ENCODE data around the gene NUDCD3. TPM values are rescaled to one million over a fixed set of nuclear protein-coding genes. Genes with fewer than 3 reads are reported as not detected.
A peak's percentile ranks its signal among the peaks of the same experiment; 100 is the strongest.
"Not testable (repeated sequence)": the region's sequence is repeated elsewhere in the genome, so short reads cannot be mapped to it uniquely, and the experiment has no call there.

Gene NUDCD3
- total and polyA plus RNA-seq, 12 donors, result 16.2 to 116 (median 102) TPM

DNA sequence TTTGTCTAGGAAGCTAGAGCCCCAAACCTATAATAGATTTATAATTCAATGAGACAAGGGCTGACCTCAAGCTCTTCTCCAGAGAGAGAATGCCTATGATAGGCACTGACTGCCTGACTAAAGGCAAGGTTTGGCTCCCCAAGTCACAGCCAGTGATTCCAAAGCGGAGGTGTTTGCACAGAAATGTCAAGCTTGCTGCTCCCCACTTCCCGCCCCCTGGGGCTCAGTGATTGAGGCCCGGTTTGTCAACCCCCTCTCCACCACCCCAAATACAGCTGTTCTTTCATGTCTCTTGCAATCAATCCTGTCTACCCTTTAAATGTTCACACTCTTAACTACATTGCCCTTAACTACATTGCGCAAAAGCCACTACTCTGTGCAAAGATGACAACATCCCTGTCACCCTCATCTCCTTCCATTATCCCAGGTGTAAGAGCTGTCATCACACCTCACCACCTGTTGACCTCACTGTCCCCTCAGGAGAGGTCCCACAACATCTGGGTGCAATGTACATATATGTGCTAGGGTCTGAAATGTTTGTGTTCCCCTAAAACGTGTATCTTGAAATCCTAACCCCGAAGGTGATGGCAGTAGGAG lies 58.0 kb downstream of the NUDCD3 start:
- H3K27ac ChIP-seq, result no peak overlapping the region
- DNase-seq (no peak), ATAC-seq (no peak)
- peaks cover 0 to 11% (median 1%) of the 10 kb centered on the region in 9 donors for H3K36me3 ChIP-seq
- peaks cover 2 to 45% (median 16%) of the 10 kb centered on the region in 9 donors for H3K4me1 ChIP-seq
- intact Hi-C loops (cut with DNase I), result no loop called here
- no peaks in the 10 kb centered on the region for H3K27me3 ChIP-seq
- TF ChIP-seq, protein P1, sequence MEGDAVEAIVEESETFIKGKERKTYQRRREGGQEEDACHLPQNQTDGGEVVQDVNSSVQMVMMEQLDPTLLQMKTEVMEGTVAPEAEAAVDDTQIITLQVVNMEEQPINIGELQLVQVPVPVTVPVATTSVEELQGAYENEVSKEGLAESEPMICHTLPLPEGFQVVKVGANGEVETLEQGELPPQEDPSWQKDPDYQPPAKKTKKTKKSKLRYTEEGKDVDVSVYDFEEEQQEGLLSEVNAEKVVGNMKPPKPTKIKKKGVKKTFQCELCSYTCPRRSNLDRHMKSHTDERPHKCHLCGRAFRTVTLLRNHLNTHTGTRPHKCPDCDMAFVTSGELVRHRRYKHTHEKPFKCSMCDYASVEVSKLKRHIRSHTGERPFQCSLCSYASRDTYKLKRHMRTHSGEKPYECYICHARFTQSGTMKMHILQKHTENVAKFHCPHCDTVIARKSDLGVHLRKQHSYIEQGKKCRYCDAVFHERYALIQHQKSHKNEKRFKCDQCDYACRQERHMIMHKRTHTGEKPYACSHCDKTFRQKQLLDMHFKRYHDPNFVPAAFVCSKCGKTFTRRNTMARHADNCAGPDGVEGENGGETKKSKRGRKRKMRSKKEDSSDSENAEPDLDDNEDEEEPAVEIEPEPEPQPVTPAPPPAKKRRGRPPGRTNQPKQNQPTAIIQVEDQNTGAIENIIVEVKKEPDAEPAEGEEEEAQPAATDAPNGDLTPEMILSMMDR (IDR thresholded peaks at IDR 0.05), result no peak
- H3K4me3 ChIP-seq, result no peak overlapping the region
- H3K9me3 ChIP-seq, result no peaks in the 10 kb centered on the region
- WGBS, 2 donors, result 91 to 93% methylated on average over 6 of the region's 6 CpGs

DNA sequence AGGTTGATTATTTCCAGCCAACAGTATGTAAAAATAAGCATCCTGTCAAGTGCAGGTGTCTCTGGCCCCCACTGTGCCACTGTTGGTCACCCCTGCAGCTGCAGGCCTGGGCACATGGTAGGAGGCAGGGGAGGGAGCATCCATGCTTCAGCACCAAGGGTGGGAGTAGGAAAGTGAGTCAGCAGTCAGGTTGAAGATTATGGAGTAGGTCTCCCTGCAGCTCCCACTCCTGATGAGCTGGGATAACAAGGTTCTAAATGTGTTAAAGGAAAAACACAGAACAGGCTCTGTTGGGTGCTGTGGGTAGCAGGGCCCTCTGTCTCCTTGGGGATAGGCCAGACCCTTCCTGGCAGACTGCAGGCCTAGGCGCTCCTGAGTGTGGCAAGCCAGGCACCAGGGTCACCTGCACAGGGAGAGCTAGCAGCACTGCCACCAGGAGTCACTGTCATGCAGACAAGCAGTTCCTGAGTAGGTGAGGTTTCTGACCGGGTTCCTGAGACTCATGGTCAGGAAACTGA lies 59.3 kb downstream of the NUDCD3 start:
- Histone ChIP-seq H3K4me1 (peaks cover 2 to 45% (median 16%) of the 10 kb centered on the region in 9 donors), H3K36me3 (peaks cover 0 to 22% (median 10%) of the 10 kb centered on the region in 9 donors), H3K27me3 (no peaks in the 10 kb centered on the region), H3K9me3 (no peaks in the 10 kb centered on the region), H3K27ac (peak overlapping the region in 2 of 10 donors; percentile 41), H3K4me3 (no peak overlapping the region)
- DNase-seq (no peak), ATAC-seq (peak in 6 of 8 donors; percentile 39 to 63 (median 54))
- 58 to 74% methylated on average over 2 of the region's 2 CpGs for WGBS, 2 donors
- intact Hi-C loops (cut with DNase I), result no loop called here
- TF ChIP-seq, protein P1 (IDR thresholded peaks at IDR 0.05), result peak in 6 of 9 donors; percentile 9 to 39 (median 22)

DNA sequence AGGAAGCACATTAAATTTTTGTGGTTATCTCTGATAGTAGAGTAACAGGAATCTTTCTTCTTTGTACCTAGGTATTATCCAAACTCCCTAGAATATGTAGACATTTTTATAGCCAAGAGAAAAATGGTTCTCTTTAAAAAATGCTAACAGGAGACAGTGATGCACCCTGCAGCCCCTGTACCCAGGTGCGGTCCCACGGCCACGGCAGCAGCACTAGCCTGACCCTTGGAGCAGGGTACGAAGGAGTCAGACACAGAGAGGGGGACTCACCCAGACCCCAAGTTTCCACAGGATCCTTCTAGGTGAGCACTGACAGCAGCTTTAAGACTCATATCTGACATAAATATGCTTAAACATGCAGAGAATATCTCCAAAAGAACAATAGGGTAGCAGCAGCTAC lies 60.4 kb downstream of the NUDCD3 start:
- intact Hi-C loops (cut with DNase I), result no loop called here
- H3K9me3 ChIP-seq, result no peaks in the 10 kb centered on the region
- peaks cover 2 to 43% (median 16%) of the 10 kb centered on the region in 9 donors for H3K4me1 ChIP-seq
- peaks cover 0 to 33% (median 14%) of the 10 kb centered on the region in 9 donors for H3K36me3 ChIP-seq
- H3K27me3 ChIP-seq, result no peaks in the 10 kb centered on the region
- no peak for ATAC-seq
- 96 to 97% methylated on average over 4 of the region's 4 CpGs for WGBS, 2 donors
- H3K4me3 ChIP-seq, result no peak overlapping the region
- H3K27ac ChIP-seq, result no peak overlapping the region
- DNase-seq, result no peak
- TF ChIP-seq, protein P1 (IDR thresholded peaks at IDR 0.05), result no peak

DNA sequence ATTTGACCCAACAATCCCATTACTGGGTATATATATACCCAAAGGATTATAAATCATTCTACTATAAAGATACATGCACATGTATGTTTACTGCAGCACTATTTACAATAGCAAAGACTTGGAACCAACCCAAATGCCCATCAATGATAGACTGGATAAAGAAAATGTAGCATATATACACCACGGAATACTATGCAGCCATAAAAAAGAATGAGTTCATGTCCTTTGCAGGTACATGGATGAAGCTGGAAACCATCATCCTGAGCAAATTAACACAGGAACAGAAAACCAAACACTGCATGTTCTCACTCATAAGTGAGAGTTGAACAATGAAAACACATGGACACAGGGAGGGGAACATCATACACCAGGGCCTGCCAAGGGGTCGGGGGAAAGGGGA lies 65.7 kb downstream of the NUDCD3 start:
- peaks cover 0 to 37% (median 14%) of the 10 kb centered on the region in 9 donors for H3K36me3 ChIP-seq
- H3K27me3 ChIP-seq; H3K9me3 ChIP-seq; DNase-seq; H3K4me1 ChIP-seq; H3K27ac ChIP-seq; H3K4me3 ChIP-seq; ATAC-seq; intact Hi-C loops (cut with DNase I): not testable (repeated sequence)
- 92 to 96% methylated on average over 2 of the region's 2 CpGs for WGBS, 2 donors

DNA sequence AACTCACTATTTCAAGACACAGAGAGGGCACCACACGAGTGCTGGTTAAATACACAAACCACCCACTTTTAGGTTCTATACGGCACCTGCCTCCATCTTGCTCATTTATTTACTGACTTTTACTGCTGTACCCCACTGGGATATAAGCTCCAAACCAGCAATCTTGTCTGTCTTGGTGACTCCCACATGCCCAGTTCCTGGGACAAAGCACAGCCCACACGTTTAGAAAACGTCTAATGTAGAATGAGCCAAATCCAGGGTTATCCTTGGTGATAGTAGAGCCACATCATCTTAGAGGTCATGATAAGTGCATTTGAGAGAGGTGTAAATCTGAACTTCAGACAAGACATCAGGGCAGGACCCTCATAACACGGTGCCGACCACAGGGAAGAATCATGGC lies 73.5 kb downstream of the NUDCD3 start:
- 79 to 84% methylated on average over 6 of the region's 6 CpGs for WGBS, 2 donors
- Histone ChIP-seq H3K27me3 (no peaks in the 10 kb centered on the region), H3K27ac (no peak overlapping the region), H3K36me3 (peaks cover 0 to 46% (median 0%) of the 10 kb centered on the region in 9 donors), H3K9me3 (peaks cover 0 to 1% (median 0%) of the 10 kb centered on the region in 11 donors), H3K4me1 (peaks cover 0 to 14% (median 0%) of the 10 kb centered on the region in 9 donors), H3K4me3 (no peak overlapping the region)
- intact Hi-C loops (cut with DNase I), result no loop called here
- DNase-seq (no peak), ATAC-seq (no peak)
- TF ChIP-seq, protein P1 (IDR thresholded peaks at IDR 0.05), result no peak
